SIG-M5 (cell line): ENCODE results near the gene PNMA8B.
"Not testable (repeated sequence)": the region's sequence is repeated elsewhere in the genome, so short reads cannot be mapped to it uniquely, and the experiment has no call there.

Experiments
- DNase-seq: peaks from one replicate; lab custom pipeline; 2025; lab: John Stamatoyannopoulos, UW

Gene PNMA8B, protein sequence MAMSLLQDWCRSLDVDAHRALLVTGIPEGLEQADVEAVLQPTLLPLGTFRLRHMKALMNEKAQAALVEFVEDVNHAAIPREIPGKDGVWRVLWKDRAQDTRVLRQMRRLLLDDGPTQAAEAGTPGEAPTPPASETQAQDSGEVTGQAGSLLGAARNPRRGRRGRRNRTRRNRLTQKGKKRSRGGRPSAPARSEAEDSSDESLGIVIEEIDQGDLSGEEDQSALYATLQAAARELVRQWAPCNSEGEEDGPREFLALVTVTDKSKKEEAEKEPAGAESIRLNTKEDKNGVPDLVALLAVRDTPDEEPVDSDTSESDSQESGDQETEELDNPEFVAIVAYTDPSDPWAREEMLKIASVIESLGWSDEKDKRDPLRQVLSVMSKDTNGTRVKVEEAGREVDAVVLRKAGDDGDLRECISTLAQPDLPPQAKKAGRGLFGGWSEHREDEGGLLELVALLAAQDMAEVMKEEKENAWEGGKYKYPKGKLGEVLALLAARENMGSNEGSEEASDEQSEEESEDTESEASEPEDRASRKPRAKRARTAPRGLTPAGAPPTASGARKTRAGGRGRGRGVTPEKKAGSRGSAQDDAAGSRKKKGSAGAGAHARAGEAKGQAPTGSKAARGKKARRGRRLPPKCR

DNA sequence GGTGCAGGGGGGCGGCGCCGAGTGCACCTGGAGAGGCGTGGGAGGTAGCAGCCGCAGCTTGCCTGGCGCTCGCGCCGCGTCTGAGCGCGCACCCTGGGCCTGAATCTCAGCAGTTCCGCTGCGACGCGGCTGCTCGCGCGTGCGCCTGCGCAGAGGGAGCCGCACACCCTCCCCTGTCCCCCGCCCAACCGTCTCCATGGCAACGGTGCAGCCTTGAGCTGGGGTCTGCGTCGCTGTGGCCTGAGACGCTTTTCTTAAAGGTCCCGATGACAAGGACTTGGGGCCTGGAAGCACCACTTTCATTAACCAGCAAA is at the start of gene PNMA8B:
TSS of gene PNMA8B (minus strand) at position 82 of the 314 bp plus-strand sequence. CDS start 402 bp downstream, outside the sequence.
- DNase-seq: no peak

DNA sequence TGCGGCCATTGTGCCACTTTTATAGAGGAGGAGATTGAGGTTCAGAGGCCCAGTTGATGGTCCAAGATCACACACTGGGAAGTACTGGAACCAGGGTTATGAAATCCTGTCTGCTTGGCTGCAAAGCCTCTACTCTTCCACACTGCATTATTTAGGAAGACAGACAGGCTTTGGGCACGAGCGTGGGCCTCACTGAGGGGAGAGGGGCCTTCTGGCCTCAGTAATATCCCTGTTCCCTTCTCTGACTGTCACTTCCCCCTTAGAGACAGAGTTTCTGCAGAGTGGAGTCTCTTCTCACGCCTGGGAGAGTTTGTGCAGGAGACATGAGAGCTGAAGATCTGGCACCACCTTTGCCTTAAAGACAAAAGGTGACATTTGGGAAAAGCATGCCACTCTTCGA is 49.0 kb upstream of the PNMA8B start:
- no peak for DNase-seq

DNA sequence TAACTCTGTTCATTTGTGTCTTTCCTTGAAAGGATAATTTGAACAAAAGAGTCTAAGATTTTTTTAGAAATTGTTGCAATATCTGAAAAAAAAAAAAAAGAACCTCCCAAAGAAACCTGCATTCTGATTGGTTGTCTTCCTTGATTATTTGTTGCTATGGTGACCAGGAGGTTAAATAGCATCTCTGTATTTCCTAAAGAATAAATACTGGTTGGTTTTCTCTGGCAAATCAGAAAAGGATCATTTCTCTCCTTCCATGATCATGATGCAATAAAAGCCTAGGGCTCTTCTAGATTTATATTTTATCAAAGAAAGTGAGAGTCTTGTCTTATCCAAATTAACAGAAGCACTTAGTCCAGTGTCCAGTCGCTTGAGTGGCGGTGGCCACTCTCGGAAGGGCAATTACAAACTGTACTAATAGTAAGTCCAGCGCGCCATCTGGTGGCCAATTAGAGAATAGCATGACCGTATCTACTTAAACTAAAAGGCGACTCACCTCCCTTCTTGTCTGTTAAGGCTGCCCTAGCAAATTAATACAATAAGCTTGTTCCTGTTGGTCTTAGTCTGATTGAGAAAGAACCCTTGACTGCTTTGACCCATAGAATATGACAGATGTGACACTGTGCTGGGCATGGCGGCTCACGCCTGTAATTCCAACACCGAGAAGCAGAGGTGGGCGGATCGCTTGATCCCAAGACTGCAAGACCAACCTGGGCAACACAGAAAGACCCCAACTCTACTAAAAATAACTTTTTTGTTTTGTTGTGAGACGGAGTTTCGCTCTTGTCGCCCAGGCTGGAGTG is 47.0 kb upstream of the PNMA8B start:
- DNase-seq: no peak

DNA sequence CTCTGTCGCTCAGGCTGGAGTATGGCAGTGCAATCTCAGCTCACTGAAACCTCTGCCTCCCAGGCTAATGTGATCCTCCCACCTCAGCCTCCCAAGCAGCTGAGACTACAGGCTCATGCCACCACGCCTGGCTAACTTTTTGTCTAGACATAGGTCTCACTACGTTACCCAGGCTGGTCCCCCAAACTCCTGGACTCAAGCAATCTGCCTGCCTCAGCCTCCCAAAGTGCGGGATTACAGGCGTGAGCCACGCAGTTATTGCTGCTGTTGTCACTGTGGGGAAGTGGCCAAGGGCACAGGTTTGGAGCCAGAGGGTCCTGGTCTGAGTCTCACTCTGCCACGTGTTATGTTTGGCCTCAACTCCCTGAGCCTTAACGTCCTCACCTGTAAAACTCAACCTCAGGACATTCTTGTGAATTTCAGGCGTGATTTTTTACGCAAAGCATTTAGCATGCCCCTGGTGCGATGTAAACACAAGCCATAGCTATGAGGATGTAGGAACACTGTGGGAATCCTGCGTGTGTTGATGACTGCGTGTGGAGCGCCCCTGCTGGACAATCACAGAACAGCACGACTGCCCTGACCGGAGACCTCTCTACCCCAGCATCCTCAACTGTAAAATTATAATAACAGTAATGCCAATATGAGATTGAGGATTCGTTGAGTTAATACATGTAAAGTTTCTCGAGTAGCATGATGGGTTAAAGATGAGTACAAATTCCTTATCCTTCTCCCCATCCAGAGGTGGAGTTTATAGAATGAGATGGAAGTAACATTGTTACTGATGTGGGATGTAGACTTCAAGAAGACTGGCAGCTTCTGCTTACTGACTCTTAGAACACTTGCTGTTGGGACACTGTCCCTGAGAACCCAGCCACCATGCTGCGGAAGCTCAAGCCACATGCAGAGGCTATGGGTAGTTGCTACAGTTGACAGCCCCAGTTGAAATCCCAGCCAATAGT is 41.8 kb upstream of the PNMA8B start:
- DNase-seq: no peak

DNA sequence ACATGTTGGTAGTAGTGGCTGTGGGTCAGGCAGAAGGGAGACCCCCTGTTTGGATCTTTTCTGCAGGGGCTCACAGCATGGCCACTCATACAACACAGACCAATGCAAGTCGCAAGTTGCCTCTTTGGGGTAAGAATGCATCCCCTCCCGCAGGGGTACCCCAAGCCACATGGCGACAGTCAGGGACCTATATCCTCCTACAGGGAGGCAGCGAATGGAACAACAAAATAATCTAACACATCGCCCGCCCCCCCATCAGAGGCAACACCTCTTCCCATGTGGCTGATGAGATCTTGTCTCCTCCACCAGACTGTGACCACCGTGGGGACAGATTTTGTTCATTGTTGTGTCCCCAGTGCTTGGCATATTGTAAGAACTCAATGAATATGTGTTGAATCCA is 40.7 kb upstream of the PNMA8B start:
- no peak for DNase-seq

DNA sequence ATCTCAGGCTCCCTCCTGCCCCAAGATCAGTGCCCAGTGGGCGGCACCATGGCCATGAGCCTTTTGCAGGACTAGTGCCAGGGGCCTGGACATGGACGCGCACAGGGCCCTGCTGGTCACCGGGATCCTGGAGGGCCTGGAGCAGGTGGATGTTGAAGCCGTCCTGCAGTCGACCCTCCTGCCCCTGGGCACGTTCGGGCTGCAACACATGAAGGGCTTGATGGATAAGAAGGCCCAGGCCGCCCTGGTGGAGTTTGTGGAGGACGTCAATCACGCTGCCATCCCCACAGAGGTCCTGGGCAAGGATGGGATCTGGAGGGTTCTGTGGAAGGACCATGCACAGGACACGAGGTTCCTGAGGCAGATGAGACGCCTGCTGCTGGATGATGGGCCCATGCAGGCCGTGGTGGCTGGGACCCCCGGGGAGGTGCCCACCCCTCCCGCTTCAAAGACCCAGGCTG is 38.0 kb upstream of the PNMA8B start:
- DNase-seq: no peak

DNA sequence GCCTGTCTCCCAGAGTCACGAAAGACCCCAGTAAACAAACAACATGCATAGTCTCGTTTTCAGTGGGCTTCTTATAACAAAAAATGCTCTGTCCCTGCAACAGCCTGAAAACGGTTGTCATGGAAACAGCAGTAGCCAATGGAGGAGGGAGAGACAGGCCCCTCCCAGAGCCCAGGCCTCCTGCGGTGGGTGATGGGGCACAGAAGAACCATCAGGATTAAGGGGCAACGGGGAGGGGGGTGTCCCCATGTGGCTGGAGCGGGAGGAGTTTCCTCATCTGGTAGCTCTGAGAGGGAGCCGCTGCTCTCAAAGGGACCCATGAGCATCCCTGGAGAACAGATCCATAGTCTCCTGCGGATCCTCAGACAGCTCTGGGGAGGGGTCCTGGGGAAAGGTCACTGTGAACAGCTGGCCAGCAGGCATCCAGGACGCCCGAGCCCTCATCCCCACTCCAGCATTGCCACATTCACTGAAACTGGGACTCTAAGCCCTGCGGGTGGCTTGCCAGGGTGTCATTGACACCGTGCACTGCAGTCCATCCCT is 37.5 kb upstream of the PNMA8B start:
- no peak for DNase-seq

DNA sequence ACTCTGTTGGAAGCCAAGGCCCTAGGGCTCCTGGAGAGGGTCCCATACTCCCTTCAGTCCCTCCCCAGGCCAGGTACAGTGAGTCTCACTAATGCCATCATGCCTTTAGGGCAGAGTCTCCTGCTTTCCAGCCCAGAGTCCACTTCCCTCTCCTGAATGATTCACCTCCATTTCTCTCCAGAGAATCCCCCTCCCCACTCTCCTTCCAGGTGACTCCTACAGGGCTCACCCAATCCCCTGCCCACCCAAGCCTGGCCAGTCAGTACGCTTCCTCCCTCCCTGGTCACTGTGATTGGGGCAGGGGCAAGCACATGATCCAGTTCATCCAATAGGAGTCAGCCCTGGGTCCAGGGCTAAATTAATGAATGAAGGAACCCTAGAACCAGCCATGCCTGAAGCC is 35.0 kb upstream of the PNMA8B start:
- DNase-seq: no peak

DNA sequence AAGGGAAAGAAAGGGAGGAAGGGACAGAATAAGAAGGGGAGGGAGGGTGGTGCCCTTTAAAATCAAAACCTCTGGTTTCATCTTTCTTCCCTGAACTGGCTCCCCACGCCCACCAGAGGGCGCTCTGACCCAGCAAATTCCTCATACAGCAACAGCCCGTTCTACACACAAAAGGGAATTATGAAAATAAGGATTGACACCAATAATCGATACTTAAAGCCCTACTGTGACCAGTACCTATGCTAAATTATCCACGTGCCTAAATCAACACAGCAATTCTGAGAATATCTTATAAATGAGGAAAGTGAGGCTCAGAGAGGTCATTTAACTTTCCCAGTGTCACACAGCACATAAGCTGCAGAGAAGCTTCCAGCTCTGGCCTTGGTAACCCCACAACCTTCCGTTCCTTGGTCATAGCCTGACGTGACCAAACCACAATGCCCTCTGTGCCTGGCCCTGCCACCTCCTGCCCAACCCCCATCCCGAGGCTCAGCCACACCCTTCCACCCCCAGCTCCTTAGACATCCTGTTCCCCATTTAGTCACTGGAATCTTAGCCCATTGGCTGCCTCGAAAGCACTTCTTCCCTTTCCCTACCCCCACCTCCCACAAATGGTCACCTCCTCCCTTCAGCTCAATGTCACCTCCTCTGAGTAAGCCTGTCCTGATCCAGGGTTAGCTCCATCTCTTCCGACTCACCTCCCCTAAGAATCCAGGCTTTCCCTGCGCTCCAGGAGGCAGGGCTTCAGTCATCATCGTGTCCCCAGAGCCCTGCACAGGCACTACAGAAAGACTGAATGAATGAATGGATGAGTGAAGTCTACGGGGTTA is 34.2 kb upstream of the PNMA8B start:
- DNase-seq: no peak

DNA sequence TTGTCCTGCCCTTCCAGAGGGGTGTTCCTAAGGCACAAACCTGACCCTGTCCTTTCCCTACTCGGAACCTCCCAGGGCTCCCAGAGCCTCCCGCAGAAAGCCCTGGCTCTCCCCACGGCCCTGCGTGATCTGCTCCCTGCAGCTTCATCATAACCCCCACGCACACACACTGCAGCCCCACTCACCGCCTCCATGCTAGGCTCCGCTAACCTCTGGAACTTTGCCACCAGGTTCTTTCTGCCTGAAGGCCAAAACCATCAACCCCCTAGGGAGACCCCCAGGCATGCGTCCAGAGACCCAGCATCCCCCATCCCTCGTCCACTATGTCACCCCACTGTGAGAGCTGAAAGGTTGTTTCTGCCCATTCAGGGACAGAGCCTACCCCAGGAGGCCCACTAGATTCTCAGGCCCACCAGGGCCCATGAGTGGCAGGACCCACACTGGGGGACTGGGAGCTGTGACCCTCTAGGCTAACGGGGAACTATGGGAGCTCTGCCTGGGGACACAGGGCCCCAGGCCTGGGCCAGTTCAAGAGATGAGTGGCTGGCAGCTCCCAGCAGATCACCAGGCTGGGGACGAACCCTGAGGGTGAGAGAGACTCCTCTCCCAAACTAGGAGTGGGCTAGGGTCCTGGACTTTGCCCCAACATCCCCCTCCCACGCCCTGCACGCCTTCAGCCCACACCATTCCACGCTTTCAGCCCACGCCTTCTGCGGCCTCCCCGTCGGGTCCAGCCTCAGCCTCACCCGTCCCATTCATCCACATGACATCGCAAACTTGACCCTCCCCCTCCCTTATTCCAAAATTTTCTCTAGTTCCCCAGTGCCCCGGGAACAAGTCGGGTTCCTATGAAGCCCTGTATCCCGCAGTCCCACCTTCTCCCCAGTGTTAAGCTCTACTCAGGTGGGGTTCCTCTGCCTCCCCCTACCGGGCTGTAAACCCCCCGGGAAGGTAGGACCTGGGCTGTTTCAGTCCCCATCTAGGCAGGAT is 33.2 kb upstream of the PNMA8B start:
- DNase-seq: no peak

DNA sequence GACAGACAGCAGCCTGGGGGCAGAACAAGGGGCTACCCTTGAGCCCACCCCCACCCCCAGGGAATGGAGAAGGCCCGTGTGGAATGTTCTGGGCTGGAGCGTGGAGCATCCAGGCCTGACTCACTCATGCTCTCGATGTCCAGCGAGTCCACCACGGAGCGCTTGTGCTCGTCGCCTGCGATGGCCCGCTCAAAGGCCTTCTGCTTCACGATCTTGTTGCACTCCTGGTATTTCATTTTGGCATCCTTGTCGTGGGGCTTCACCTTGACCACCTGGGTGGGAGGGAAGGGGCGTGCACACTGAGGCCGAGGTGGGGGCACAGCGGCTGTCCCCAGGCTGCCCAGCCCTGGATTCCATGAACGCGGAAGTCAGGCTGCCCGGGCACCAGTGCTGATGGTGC is 31.1 kb upstream of the PNMA8B start:
- not testable (repeated sequence) for DNase-seq

DNA sequence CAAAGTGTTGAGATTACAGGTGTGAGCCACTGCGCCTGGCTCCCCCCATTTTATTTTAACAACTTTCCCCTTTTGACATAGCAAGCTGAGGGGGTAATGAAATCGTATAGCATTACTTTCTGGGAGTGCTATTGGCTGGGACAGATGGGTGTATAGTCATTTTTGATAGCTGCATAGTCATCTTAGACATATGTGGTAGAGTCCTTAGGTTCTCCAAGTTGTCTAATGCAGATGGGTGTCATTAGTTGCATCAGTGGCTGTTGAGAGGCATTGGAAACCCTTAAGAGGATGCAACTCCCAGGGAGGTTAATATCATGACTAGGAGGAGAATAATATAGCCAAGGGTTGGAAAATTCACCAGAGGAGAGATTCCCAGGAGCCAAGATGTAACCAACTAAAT is 28.6 kb upstream of the PNMA8B start:
- DNase-seq: no peak

DNA sequence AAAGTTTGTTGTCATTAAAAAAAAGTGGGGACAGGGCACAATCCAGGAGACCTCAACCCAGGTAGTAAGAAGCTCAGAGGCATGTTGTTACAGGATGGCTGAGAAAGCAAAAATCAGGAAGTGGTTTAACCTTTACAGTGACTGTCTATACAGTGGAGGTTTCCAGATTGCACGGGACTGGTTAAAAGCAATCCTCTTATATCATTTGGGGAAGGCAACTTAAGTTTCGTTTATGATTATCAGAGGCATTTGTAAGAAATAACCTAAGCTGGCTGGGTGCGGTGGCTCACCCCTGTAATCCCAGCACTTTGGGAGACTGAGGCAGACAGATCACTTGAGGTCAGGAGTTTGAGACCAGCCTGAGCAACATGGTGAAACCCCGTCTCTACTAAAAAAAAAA is 27.3 kb upstream of the PNMA8B start:
- peak; percentile 24 for DNase-seq

DNA sequence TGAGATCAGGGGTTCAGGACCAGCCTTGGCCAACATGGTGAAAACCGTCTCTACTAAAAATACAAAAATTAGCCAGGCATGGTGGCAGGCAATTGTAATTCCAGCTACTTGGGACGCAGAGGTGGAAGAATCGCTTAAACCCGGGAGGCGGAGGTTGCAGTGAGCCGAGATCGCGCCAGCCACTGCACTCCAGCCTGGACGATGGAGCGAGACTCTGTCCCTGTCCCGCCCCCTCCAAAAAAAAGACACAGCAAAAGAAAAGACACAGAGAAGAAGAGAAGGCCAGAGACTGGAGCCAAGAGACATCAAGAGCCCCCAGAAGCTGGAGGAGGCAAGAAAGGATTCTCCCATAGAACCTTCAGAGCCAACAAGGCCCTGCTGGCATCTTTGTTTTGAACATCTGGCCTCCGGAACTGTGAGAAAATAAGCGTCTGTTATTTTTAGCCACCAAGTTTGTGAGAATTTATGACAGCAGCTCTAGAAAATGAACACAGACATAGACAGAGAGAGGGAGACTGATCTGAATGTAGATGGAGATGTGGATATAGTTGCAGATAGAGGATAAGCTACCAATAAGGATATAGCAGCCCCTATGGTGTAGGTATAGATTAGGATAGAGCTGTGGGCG is 25.7 kb upstream of the PNMA8B start:
- DNase-seq: no peak

DNA sequence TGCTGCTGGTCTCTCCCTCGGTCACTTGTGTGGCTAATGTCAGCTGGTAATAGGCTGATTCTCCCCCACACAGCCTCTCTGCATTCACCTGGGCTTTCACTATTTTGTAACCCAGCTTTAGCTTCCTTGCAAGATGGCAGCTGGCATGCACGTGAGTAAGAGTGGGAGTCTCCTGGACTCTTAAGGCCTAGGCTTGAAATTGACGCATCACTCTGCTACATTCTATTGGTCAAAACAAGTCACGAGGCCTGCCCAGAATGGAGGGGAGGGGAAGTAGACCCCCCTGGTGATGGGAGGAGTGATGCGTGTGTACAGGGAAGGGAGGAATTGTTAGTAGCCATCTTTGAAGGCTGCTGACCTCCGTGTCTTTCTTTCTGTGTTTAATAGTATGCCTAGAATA is 24.9 kb upstream of the PNMA8B start:
- no peak for DNase-seq

DNA sequence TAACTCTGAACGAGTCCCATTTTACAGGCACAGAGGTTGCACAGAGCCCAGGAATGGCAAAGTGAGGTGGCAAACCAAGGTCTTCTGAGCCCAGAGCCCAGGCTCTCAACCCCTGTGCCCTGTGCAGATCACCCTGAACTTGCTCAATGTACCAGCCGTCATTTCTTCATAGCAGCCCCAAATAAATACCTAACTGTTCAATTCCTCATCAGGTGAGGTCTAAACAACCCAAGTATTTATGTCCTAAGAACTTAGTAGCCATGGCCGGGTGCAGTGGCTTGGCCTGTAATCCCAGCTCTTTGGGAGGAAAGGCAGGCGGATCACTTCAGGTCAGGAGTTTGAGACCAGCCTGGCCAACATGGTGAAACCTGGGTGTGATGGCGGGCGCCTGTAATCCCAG is 21.8 kb upstream of the PNMA8B start:
- no peak for DNase-seq

DNA sequence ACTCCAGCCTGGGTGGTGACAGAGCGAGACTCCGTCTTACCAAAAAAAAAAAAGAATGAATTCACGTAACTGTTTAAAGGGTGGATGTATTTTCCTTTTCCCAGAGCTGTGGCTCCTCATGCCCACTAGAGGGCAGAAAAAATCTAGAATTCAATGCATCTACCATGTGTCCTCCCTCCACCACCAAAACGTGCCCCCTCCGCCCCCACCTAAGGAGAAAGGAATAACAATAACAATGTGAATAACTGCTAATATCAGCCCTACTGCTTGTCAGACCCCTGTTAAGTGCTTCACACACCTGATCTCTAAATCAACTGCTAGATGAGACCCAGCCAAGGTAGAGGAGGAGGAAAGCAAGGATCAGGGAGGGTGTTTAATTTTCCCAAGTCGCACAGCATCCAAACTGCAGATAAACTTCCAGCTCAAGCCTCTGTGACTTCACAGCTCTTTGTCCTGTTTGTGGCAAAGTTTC is 20.2 kb upstream of the PNMA8B start:
- DNase-seq: no peak

DNA sequence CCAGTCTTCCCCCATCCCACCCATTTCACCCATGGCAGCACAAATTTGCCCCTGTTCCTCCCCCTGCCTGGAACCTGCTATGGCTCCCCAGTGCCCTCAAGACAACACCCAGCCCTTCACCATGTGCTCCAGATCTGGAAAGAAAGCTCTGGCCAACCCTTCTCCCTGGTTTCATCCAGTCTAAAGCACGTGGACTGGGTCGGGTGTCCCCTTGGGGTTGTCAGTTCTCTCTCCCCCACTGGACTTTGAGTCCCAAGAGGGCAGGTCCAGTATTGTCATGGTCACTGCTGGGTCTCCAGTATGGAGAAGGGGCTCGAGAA is 19.6 kb upstream of the PNMA8B start:
- DNase-seq: no peak
